ENCODE data around the gene SIPA1L3. TPM values are rescaled to one million over a fixed set of nuclear protein-coding genes. Genes with fewer than 3 reads are reported as not detected.

Gene SIPA1L3
- total and polyA plus RNA-seq, 4 donors: 9.6 to 50.5 (median 27.6) TPM

- no peak for ATAC-seq (ENCODE audit: insufficient read depth, low FRiP score)
- Histone ChIP-seq H3K4me3 (no peak overlapping the region), H3K27me3 (ENCODE audit: control insufficient read depth in 3 of 3, insufficient read depth in 3 of 3, low read length in 2 of 3) (no peaks in the 10 kb centered on the region), H3K36me3 (ENCODE audit: control insufficient read depth in 4 of 4, insufficient read depth in 4 of 4, low read length in 4 of 4) (peaks cover 0 to 23% (median under 1%) of the 10 kb centered on the region in 4 donors), H3K9me3 (ENCODE audit: control insufficient read depth in 4 of 4, insufficient read depth in 3 of 4, low read length in 3 of 4) (peaks cover 0 to 2% (median 0%) of the 10 kb centered on the region in 4 donors), H3K9ac (ENCODE audit: insufficient read depth in 1 of 2, low read length in 2 of 2) (no peak overlapping the region), H3K27ac (ENCODE audit: low read depth in 1 of 2, low read length in 1 of 2) (no peak overlapping the region), H3K4me1 (ENCODE audit: control insufficient read depth in 5 of 5, insufficient read depth in 5 of 5, low read length in 5 of 5) (peaks cover 0 to 3% (median 0%) of the 10 kb centered on the region in 5 donors)
- TF ChIP-seq, protein P1, sequence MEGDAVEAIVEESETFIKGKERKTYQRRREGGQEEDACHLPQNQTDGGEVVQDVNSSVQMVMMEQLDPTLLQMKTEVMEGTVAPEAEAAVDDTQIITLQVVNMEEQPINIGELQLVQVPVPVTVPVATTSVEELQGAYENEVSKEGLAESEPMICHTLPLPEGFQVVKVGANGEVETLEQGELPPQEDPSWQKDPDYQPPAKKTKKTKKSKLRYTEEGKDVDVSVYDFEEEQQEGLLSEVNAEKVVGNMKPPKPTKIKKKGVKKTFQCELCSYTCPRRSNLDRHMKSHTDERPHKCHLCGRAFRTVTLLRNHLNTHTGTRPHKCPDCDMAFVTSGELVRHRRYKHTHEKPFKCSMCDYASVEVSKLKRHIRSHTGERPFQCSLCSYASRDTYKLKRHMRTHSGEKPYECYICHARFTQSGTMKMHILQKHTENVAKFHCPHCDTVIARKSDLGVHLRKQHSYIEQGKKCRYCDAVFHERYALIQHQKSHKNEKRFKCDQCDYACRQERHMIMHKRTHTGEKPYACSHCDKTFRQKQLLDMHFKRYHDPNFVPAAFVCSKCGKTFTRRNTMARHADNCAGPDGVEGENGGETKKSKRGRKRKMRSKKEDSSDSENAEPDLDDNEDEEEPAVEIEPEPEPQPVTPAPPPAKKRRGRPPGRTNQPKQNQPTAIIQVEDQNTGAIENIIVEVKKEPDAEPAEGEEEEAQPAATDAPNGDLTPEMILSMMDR (IDR thresholded peaks at IDR 0.05; ENCODE audit: control extremely low read depth, extremely low read depth): no peak
- DNase-seq: peak; percentile 23 to 39 (median 34)
- WGBS, 2 donors: 80 to 82% methylated on average over 14 of the region's 14 CpGs
Measured at GRCh38 chr19:38134540-38135149, 227.6 kb downstream of the SIPA1L3 start.

DNA sequence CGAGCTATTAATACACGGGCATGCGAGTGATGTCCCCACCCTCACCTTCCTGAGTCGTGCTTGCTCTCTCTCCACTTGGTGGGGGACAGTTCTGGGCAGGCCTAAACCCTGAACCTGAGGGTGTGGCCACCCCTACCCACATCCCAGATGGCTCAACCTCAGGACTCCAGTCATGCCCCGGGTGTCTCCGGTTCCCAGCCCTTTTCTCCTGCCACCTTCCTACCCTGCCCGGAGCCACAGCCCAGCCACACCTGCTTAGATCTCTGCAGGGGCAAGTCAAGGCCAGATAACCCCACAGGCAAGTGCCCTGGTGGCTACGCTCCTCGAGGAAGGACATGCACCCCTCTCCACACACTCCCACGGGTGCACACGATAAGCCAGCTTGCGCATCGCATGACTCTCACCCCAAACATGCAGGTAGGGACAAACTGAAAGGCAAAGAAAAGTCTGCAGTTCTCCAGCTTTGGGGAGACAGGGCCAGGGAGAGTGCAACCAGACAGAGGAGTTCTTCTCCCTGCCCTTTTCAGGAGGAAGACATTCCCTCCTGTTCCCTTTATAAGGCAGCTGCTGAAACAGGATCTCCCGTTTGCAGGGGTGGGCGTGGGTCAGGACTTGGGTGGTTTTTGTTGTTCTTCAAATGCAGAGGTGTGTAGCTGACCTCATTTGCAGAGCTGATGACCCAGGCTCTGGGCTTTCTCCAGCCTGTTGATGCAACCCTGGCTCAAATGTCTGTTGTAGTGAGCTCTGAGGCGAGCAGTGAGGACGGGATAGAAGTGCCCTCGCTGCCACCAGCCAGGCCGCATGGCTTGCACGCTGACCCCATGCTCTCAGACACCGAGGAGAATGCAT is 228.4 kb downstream of the SIPA1L3 start:
- ATAC-seq (ENCODE audit: insufficient read depth, low FRiP score) (no peak), DNase-seq (no peak)
- peaks cover 0 to 23% (median 2%) of the 10 kb centered on the region in 4 donors for H3K36me3 ChIP-seq (ENCODE audit: control insufficient read depth in 4 of 4, insufficient read depth in 4 of 4, low read length in 4 of 4)
- TF ChIP-seq, protein P1 (IDR thresholded peaks at IDR 0.05; ENCODE audit: control extremely low read depth, extremely low read depth): no peak
- no peak overlapping the region for H3K27ac ChIP-seq (ENCODE audit: low read depth in 1 of 2, low read length in 1 of 2)
- no peak overlapping the region for H3K9ac ChIP-seq (ENCODE audit: insufficient read depth in 1 of 2, low read length in 2 of 2)
- H3K9me3 ChIP-seq (ENCODE audit: control insufficient read depth in 4 of 4, insufficient read depth in 3 of 4, low read length in 3 of 4): peaks cover 0 to 2% (median 0%) of the 10 kb centered on the region in 4 donors
- H3K27me3 ChIP-seq (ENCODE audit: control insufficient read depth in 3 of 3, insufficient read depth in 3 of 3, low read length in 2 of 3): no peaks in the 10 kb centered on the region
- H3K4me1 ChIP-seq (ENCODE audit: control insufficient read depth in 5 of 5, insufficient read depth in 5 of 5, low read length in 5 of 5): peaks cover 0 to 3% (median 0%) of the 10 kb centered on the region in 5 donors
- WGBS, 2 donors: 83 to 91% methylated on average over 20 to 21 of the region's 21 CpGs
- no peak overlapping the region for H3K4me3 ChIP-seq

GRCh38 chr19:38139122-38139521 is 232.1 kb downstream of the SIPA1L3 start:
- Histone ChIP-seq H3K9me3 (ENCODE audit: control insufficient read depth in 4 of 4, insufficient read depth in 3 of 4, low read length in 3 of 4) (no peaks in the 10 kb centered on the region), H3K27ac (ENCODE audit: low read depth in 1 of 2, low read length in 1 of 2) (no peak overlapping the region), H3K9ac (ENCODE audit: insufficient read depth in 1 of 2, low read length in 2 of 2) (no peak overlapping the region), H3K4me1 (ENCODE audit: control insufficient read depth in 5 of 5, insufficient read depth in 5 of 5, low read length in 5 of 5) (no peaks in the 10 kb centered on the region), H3K27me3 (ENCODE audit: control insufficient read depth in 3 of 3, insufficient read depth in 3 of 3, low read length in 2 of 3) (no peaks in the 10 kb centered on the region), H3K4me3 (no peak overlapping the region), H3K36me3 (ENCODE audit: control insufficient read depth in 4 of 4, insufficient read depth in 4 of 4, low read length in 4 of 4) (peaks cover 0 to 21% (median 2%) of the 10 kb centered on the region in 4 donors)
- DNase-seq (no peak), ATAC-seq (ENCODE audit: insufficient read depth, low FRiP score) (no peak)
- WGBS, 2 donors: 79 to 82% methylated on average over 6 of the region's 6 CpGs
- TF ChIP-seq, protein P1 (IDR thresholded peaks at IDR 0.05; ENCODE audit: control extremely low read depth, extremely low read depth): no peak

Measured in lung (tissue), 12 donors.